SK-N-SH (cell line): ENCODE measurements around the gene KLF16. TPM values are rescaled to one million over a fixed set of nuclear protein-coding genes. Genes with fewer than 3 reads are reported as not detected.

Source experiments
- CTCF ChIA-PET: fragments of 300-600, 350-600 bp; formaldehyde crosslinking; extraction: SDS; loops from one replicate; lab custom pipeline; 2021; lab: Yijun Ruan, JAX
- POLR2A ChIA-PET: fragments of 350-600 bp; sonication (Branson Sonifier 250); formaldehyde crosslinking; extraction: SDS; loops from one replicate; lab custom pipeline; 2020; ENCODE audit warnings: antibody characterized with exemption, inconsistent platforms; lab: Yijun Ruan, JAX
- DNase-seq: peaks from one replicate; pipeline ENCODE4 v3.0.0; 2012
- H2AFZ ChIP-seq: fragments of 200-600 bp; sonication (generic); 2 replicates; pipeline ENCODE4 v1.8.1; 2016; ENCODE audit warnings: antibody characterized with exemption, mild to moderate bottlenecking, low read depth
- H3F3A ChIP-seq: fragments of 200-600 bp; sonication (generic); replicated peaks from 2 replicates; pipeline ENCODE3; 2016; ENCODE audit warnings: antibody characterized with exemption, mild to moderate bottlenecking; ENCODE audit not compliant: insufficient read depth
- H3K27ac ChIP-seq, 2 experiments: fragments of 200-500 bp in 1 of 2; fragments of 200-600 bp in 1 of 2; sonication (Bioruptor generic) in 1 of 2; sonication (generic), shearing (Covaris generic) in 1 of 2; 2 replicates each; pipeline versions ENCODE4 v1.5.1 to v1.6.1; 2014 to 2016; ENCODE audit warnings: low read depth in 2 of 2, inconsistent platforms in 1 of 2, low read length in 1 of 2, mild to moderate bottlenecking in 1 of 2, mixed read lengths in 1 of 2
- H3K27me3 ChIP-seq: fragments of 200-600 bp; sonication (generic), shearing (Covaris generic); 2 replicates; pipeline ENCODE4 v1.6.1; 2016; ENCODE audit warnings: mixed run types; ENCODE audit not compliant: insufficient read depth
- H3K36me3 ChIP-seq, 2 experiments: fragments of 200-500 bp in 1 of 2; fragments of 200-600 bp in 1 of 2; sonication (Bioruptor generic) in 1 of 2; sonication (generic) in 1 of 2; replicated peaks in 1 of 2; 2 replicates each; pipeline versions ENCODE3 to v1.5.1; 2014 to 2016; ENCODE audit warnings: low read length in 1 of 2, mild to moderate bottlenecking in 1 of 2; ENCODE audit not compliant: insufficient read depth in 2 of 2, control insufficient read depth in 1 of 2
- H3K4me1 ChIP-seq, 2 experiments: fragments of 200-500 bp in 1 of 2; fragments of 200-600 bp in 1 of 2; sonication (Bioruptor generic) in 1 of 2; sonication (generic), shearing (Covaris generic) in 1 of 2; 2 replicates each; pipeline versions ENCODE4 v1.5.1 to v1.6.1; 2014 to 2016; ENCODE audit warnings: low read depth in 1 of 2, low read length in 1 of 2, mixed run types in 1 of 2; ENCODE audit not compliant: insufficient read depth in 2 of 2, control insufficient read depth in 1 of 2
- H3K4me2 ChIP-seq: fragments of 200-600 bp; sonication (generic), shearing (Covaris generic); 2 replicates; pipeline ENCODE4 v1.6.1; 2017; ENCODE audit warnings: mixed run types
- H3K4me3 ChIP-seq, 2 experiments: fragments of 200-500 bp in 1 of 2; fragments of 200-600 bp in 1 of 2; sonication (Bioruptor generic) in 1 of 2; sonication (generic), shearing (Covaris generic) in 1 of 2; 2 replicates each; pipeline versions ENCODE4 v1.5.1 to v1.8.1; 2014 to 2016; ENCODE audit warnings: low read depth in 2 of 2, inconsistent platforms in 1 of 2, low read length in 1 of 2, mild to moderate bottlenecking in 1 of 2, mixed read lengths in 1 of 2, moderate library complexity in 1 of 2
- H3K79me2 ChIP-seq: fragments of 200-600 bp; sonication (generic); 2 replicates; pipeline ENCODE4 v1.8.1; 2017; ENCODE audit warnings: mild to moderate bottlenecking; ENCODE audit not compliant: insufficient read depth
- H3K9ac ChIP-seq: fragments of 200-600 bp; sonication (generic); 2 replicates; pipeline ENCODE4 v1.6.1; 2017; ENCODE audit warnings: mixed run types
- H3K9me2 ChIP-seq: fragments of 200-600 bp; sonication (generic); 2 replicates; pipeline ENCODE4 v1.6.1; 2017; ENCODE audit warnings: mixed run types
- H3K9me3 ChIP-seq: fragments of 200-600 bp; sonication (generic); 2 replicates; pipeline ENCODE4 v1.6.1; 2017; ENCODE audit warnings: mixed run types, mild to moderate bottlenecking, moderate library complexity
- H4K20me1 ChIP-seq: fragments of 200-600 bp; sonication (generic); 2 replicates; pipeline ENCODE4 v1.6.1; 2017; ENCODE audit warnings: mild to moderate bottlenecking, mixed run types; ENCODE audit not compliant: insufficient read depth
- CHD2 ChIP-seq: fragments of 150-350 bp; IDR thresholded peaks from 2 replicates; pipeline ENCODE4 v1.6.1; 2018; ENCODE audit warnings: low read length; ENCODE audit not compliant: partially characterized antibody
- ELF1 ChIP-seq: IDR thresholded peaks from 2 replicates; pipeline ENCODE4 v1.4.0; 2012
- EP300 ChIP-seq, 2 experiments: IDR thresholded peaks; 2 replicates each; pipeline versions ENCODE4 v1.4.0 to v1.6.1; 2012; ENCODE audit warnings: borderline replicate concordance in 1 of 2, low read depth in 1 of 2, low read length in 1 of 2
- EZH2phosphoT487 ChIP-seq: fragments of 200-600 bp; sonication (generic); IDR thresholded peaks from 2 replicates; pipeline ENCODE4 v1.6.1; 2017; ENCODE audit warnings: low read depth, mixed run types, mild to moderate bottlenecking, antibody characterized with exemption, moderate library complexity, borderline replicate concordance
- FOSL2 ChIP-seq: IDR thresholded peaks from 2 replicates; pipeline ENCODE4 v1.4.0; 2012; ENCODE audit warnings: low read depth, mild to moderate bottlenecking, moderate library complexity, borderline replicate concordance
- FOXJ3 ChIP-seq: sonication (generic); formaldehyde crosslinking; IDR thresholded peaks from 2 replicates; pipeline ENCODE4 v1.5.1; 2020; ENCODE audit warnings: mild to moderate bottlenecking, missing genetic modification reagents
- FOXM1 ChIP-seq: IDR thresholded peaks from 2 replicates; pipeline ENCODE4 v1.4.0; 2012; ENCODE audit warnings: low read depth, mild to moderate bottlenecking
- GABPA ChIP-seq: IDR thresholded peaks from 2 replicates; pipeline ENCODE4 v1.4.0; 2012; ENCODE audit warnings: low read depth, mild to moderate bottlenecking
- GATA2 ChIP-seq: sonication (generic); formaldehyde crosslinking; IDR thresholded peaks from 2 replicates; pipeline ENCODE4 v1.5.0; 2020; ENCODE audit warnings: mild to moderate bottlenecking, missing genetic modification reagents
- NFIC ChIP-seq: IDR thresholded peaks from 2 replicates; pipeline ENCODE4 v1.4.0; 2012; ENCODE audit warnings: borderline replicate concordance
- POLR2AphosphoS5 ChIP-seq: IDR thresholded peaks from 2 replicates; pipeline ENCODE4 v1.6.1; 2012; ENCODE audit warnings: low read depth, low read length
- RFX5 ChIP-seq: IDR thresholded peaks from 2 replicates; pipeline ENCODE4 v1.6.1; 2012; ENCODE audit warnings: mild to moderate bottlenecking, improper control_type of control experiment, low read length
- SMC3 ChIP-seq: IDR thresholded peaks from 2 replicates; pipeline ENCODE4 v1.6.1; 2012; ENCODE audit warnings: low read depth, low read length, improper control_type of control experiment
- TAF1 ChIP-seq: IDR thresholded peaks from 2 replicates; pipeline ENCODE4 v1.6.1; 2012; ENCODE audit warnings: low read depth, mild to moderate bottlenecking, low read length, moderate library complexity, borderline replicate concordance
- TCF12 ChIP-seq: IDR thresholded peaks from 2 replicates; pipeline ENCODE4 v1.4.0; 2012
- TEAD4 ChIP-seq: IDR thresholded peaks from 2 replicates; pipeline ENCODE4 v1.4.0; 2012; ENCODE audit warnings: mild to moderate bottlenecking, borderline replicate concordance; ENCODE audit not compliant: insufficient read depth
- YY1 ChIP-seq: IDR thresholded peaks from 2 replicates; pipeline ENCODE4 v1.4.0; 2012; ENCODE audit warnings: low read depth, mild to moderate bottlenecking
- WGBS: methylation state at CpG from one replicate; pipeline ENCODE4 v1.1.6; 2017; ENCODE audit warnings: low lambda C conversion rate; 5-methylcytosine and 5-hydroxymethylcytosine counted together
- polyA plus RNA-seq, 3 experiments: library from polyadenylated mRNA; depleted of rRNA; stranded (reverse); fragments of >200 nt; gene quantifications; 2 replicates each; pipeline ENCODE4 v1.2.3, GENCODE V29; 2012
- TF ChIP-seq, protein P1 (sequence below): fragments of 150-350 bp; IDR thresholded peaks from 2 replicates; pipeline ENCODE4 v1.6.1; 2016; ENCODE audit warnings: mild to moderate bottlenecking, low read depth, low read length
- TF ChIP-seq, protein P2 (sequence below): IDR thresholded peaks from 2 replicates; pipeline ENCODE4 v1.4.0; 2012; ENCODE audit warnings: low read depth
- TF ChIP-seq, protein P3 (sequence below): IDR thresholded peaks from 2 replicates; pipeline ENCODE4; 2012

Gene KLF16
- polyA plus RNA-seq, 1 of the 3 experiments (the other 2 are of a cell fraction), result 16.1 TPM

DNA sequence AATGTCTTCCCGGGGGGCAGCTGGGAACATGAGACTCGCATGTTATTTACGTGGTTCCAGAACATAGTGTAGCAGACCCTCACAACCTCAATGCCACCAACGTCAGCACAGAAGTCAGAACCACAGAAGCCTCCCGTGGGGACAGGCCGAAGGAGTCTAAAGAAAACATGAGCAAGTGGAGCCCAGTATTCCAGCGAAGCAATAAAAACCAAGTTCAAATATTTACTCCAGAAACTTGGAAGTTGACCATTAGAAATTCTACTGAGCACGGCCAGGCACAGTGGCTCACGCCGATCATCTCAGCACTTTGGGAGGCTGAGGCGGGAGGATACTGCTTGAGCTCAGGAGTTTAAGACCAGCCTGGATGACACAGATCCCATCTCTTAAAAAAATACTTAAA, 33.4 kb downstream of the KLF16 start:
- 93% methylated on average over 11 of the region's 11 CpGs for WGBS

DNA sequence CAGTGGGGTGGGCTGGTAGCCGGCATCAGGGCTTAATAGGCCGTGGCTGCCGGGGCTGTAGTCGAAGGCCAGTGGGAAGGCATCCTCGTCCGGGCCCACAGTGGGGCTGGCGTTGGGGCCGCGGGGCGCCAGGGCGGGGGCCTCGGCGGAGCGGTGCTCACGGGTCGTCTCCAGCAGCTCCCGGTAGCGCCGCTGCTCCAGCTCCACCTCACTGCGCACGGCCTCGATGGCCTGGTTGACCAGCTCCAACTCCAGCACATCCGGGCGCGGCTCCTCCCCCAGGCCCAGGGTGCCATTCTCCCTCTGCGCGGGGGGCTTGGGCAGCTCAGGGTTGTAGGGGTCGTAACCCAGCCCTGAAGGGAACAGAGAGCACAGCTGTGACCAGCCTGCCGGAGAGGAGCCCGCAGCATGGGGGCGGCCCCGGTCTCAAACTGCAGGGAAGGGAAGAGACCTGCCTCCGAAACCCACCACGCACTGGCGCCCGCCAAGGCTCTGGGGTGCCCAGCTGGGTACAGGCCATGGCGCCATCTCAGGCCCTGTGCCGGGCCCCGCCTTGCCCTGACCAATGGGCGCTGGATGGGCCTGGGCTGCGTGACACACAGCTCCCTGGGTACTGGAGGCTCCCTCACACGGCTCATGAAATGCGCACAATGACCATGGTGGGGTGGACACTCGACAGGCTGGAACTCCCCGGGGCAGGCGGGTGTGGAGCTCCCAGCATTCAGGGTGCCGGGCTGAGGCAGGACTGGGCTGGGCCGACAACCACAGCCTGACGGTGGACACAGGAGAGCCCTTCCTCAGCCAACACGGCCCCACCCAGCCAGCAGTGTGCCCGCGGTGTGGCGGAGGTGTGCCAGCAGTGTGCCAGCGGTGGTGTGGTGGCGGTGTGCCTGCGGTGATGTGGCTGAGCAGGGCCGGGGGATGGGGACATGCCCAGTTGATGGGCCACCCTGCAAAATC, 34.8 kb downstream of the KLF16 start:
- Histone ChIP-seq H3K79me2 (peaks cover 59% of the 10 kb centered on the region), H3K36me3 (peaks cover 12 to 13% of the 10 kb centered on the region in 2 experiments), H4K20me1 (peaks cover 40% of the 10 kb centered on the region), H3K27ac (no peak overlapping the region), H3K4me1 (peaks cover 0 to 7% of the 10 kb centered on the region in 2 experiments; a peak in 1 of 4 replicates), H3F3A (peaks cover 6% of the 10 kb centered on the region), H3K9ac (no peak overlapping the region), H3K9me2 (no peaks in the 10 kb centered on the region), H3K9me3 (no peaks in the 10 kb centered on the region), H2AFZ (no peak overlapping the region), H3K4me3 (no peak overlapping the region), H3K27me3 (no peaks in the 10 kb centered on the region), H3K4me2 (no peak overlapping the region)
- POLR2A ChIA-PET, result interaction anchor here (0.8 to 1.1 kb wide), 2 partner anchors 11 to 188 kb away, joined by 3 read pairs; no protein-coding TSS in a partner anchor
- CTCF ChIA-PET, result interaction anchor here (0.9 to 8.1 kb wide), 7 partner anchors 10 to 282 kb away, joined by 3 to 188 read pairs (median 3); no protein-coding TSS in a partner anchor
- WGBS, result 96% methylated on average over 26 of the region's 57 CpGs
- DNase-seq, result no peak
- no peak for TF ChIP-seq FOXM1
- no peak for TF ChIP-seq EZH2phosphoT487
- no peak for TF ChIP-seq EP300 (IDR thresholded peaks at IDR 0.05; ENCODE audit: borderline replicate concordance in 1 of 2, low read depth in 1 of 2, low read length in 1 of 2)
- no peak for TF ChIP-seq FOSL2

More for the DNA sequence above, 33.4 kb downstream of the KLF16 start:
- H3K4me2 ChIP-seq, result no peak overlapping the region
- H2AFZ ChIP-seq, result no peak overlapping the region
- H3F3A ChIP-seq, result peaks cover 6% of the 10 kb centered on the region
- no peaks in the 10 kb centered on the region for H3K9me2 ChIP-seq
- H3K27ac ChIP-seq, result no peak overlapping the region
- H3K27me3 ChIP-seq, result no peaks in the 10 kb centered on the region
- H3K79me2 ChIP-seq, result peaks cover 63% of the 10 kb centered on the region
- ChIA-PET POLR2A (no interaction called here), CTCF (interaction anchor here (0.9 to 8.1 kb wide), 4 partner anchors 10 to 41 kb away, joined by 4 to 188 read pairs (median 7); no protein-coding TSS in a partner anchor)
- H4K20me1 ChIP-seq, result peaks cover 54% of the 10 kb centered on the region
- TF ChIP-seq EP300 (IDR thresholded peaks at IDR 0.05; ENCODE audit: borderline replicate concordance in 1 of 2, low read depth in 1 of 2, low read length in 1 of 2) (no peak), GATA2 (CRISPR knock-in tag) (no peak), TCF12 (no peak), ELF1 (no peak), POLR2AphosphoS5 (no peak), FOSL2 (no peak), TAF1 (no peak), GABPA (no peak), EZH2phosphoT487 (no peak), FOXJ3 (CRISPR knock-in tag) (no peak), CHD2 (no peak), SMC3 (no peak), TEAD4 (no peak), YY1 (no peak), RFX5 (no peak), NFIC (no peak)
- TF ChIP-seq, protein P1, sequence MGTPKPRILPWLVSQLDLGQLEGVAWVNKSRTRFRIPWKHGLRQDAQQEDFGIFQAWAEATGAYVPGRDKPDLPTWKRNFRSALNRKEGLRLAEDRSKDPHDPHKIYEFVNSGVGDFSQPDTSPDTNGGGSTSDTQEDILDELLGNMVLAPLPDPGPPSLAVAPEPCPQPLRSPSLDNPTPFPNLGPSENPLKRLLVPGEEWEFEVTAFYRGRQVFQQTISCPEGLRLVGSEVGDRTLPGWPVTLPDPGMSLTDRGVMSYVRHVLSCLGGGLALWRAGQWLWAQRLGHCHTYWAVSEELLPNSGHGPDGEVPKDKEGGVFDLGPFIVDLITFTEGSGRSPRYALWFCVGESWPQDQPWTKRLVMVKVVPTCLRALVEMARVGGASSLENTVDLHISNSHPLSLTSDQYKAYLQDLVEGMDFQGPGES, result no peak
- TF ChIP-seq, protein P2, sequence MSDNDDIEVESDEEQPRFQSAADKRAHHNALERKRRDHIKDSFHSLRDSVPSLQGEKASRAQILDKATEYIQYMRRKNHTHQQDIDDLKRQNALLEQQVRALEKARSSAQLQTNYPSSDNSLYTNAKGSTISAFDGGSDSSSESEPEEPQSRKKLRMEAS, result no peak
- TF ChIP-seq, protein P3, sequence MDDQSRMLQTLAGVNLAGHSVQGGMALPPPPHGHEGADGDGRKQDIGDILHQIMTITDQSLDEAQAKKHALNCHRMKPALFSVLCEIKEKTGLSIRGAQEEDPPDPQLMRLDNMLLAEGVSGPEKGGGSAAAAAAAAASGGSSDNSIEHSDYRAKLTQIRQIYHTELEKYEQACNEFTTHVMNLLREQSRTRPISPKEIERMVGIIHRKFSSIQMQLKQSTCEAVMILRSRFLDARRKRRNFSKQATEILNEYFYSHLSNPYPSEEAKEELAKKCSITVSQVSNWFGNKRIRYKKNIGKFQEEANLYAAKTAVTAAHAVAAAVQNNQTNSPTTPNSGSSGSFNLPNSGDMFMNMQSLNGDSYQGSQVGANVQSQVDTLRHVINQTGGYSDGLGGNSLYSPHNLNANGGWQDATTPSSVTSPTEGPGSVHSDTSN, result no peak
- H3K9me3 ChIP-seq, result no peaks in the 10 kb centered on the region
- no peak overlapping the region for H3K4me3 ChIP-seq
- no peak for DNase-seq
- peaks cover 5% of the 10 kb centered on the region in 2 experiments for H3K36me3 ChIP-seq
- H3K4me1 ChIP-seq, result peaks cover 0 to 7% of the 10 kb centered on the region in 2 experiments; a peak in 1 of 4 replicates
- H3K9ac ChIP-seq, result no peak overlapping the region
